ENCODE measurements around the gene UBE4B.

DNA sequence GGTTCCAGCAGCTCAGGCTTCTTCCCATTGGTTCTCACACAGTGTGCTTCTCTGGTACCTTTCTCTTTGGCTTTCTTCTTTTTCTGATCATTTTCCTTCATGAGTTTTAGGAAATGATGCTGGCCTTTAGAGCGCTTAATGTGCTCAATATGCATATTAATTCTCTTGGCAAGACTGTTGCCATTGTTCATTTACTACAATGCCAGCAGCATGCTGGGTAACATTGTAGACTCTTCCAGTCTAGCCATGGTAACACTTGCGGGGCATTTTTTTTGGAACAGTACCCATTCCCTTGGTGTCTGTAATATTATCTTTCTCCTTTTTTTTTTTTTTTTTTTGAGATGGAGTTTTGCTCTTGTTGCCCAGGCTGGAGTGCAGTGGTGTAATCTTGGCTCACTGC, 21.7 kb downstream of the UBE4B start:
- no peak for TF ChIP-seq POLR2A (IDR thresholded peaks at IDR 0.05; ENCODE audit: low read depth, low read length)
- TF ChIP-seq POLR2AphosphoS5 (IDR thresholded peaks at IDR 0.05; ENCODE audit: low read depth, low read length): no peak
- TF ChIP-seq SPI1 (IDR thresholded peaks at IDR 0.05; ENCODE audit: low read depth, low read length): no peak
